ENCODE results near the gene YPEL1.

YPEL1 gene

DNA sequence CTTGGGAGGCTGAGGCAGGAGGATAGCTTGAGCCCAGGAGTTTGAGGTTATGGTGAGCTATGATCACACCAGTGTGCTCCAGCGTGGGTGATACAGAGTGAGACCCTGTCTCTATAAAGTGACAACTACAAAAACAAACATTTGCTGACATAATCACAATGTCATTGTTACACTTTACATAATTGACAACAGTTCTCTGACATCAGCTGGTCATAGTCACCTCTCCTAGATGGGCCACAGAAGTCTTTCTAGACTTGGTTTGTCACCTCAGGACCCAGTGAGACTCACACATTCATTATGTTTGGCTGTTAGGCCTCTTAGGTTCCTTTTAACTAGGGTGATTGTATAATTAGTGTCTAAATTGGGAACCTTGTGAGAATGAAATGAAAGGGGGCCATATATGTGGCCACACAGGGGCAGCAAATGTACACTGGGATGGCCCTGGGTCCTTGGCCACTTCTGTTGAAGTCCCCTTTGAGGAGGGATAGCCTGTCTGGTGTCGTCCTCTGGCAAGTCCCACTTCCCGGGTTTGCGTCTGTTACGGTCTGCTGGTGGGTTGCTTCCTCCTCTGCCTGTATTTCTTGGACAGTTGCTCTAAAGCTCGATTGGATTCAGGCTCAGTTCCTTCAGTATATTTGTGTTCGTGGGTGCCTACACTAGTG lies 75.6 kb downstream of the YPEL1 start:
- no peak for DNase-seq (ENCODE audit: low read depth)
- H3K27me3 ChIP-seq (replicated peaks; ENCODE audit: control insufficient read depth, insufficient read depth, low read length) = peaks cover 18% of the 10 kb centered on the region
- H3K9ac ChIP-seq (ENCODE audit: low read length) = no peak overlapping the region
- no peak overlapping the region for H3K4me3 ChIP-seq (ENCODE audit: low read length)
- H3K36me3 ChIP-seq (ENCODE audit: control insufficient read depth, insufficient read depth, low read length, severe bottlenecking) = no peaks in the 10 kb centered on the region
- H3K9me3 ChIP-seq (ENCODE audit: control insufficient read depth, low read length) = no peaks in the 10 kb centered on the region
- H3K4me1 ChIP-seq (ENCODE audit: control insufficient read depth, insufficient read depth, low read length) = no peaks in the 10 kb centered on the region

DNA sequence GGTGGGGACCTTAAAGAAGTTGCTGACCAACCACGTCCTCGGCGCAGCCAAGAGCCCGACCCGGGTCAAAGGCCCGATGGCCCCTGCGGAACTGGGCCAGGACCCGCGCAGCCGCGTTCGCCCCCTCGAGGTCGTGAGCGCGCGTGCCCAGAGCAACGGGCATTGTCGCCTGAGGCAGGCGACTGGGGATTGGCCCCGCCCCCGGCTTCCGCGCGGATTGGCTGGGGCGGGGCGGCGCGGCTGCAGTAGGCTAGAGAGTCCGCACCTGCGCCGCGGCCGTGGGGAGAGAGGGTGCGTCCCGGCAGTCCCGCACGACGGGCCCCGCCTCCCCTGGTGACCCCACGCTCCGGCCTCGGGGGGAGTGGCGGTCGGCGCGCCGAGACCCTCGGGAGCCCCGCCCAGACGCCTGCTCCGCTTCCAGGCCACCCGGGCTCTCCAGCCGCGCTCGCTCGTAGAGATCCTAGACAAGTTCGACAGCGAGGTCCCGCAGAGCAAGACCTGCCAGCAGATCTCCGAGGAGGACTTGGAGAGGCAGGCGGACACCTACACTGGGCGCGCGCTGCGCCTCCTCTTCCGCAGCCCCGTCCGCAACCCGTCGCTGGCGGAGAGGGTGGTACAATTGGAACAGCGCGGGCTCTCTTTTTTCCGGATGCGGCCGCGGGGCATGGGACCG lies 78.1 kb downstream of the YPEL1 start:
- H3K4me3 ChIP-seq (ENCODE audit: low read length) = peak overlapping the region; percentile 72
- no peak overlapping the region for H3K9ac ChIP-seq (ENCODE audit: low read length)
- H3K4me1 ChIP-seq (ENCODE audit: control insufficient read depth, insufficient read depth, low read length) = peaks cover 3% of the 10 kb centered on the region
- no peaks in the 10 kb centered on the region for H3K36me3 ChIP-seq (ENCODE audit: control insufficient read depth, insufficient read depth, low read length, severe bottlenecking)
- peak; percentile 71 for DNase-seq (ENCODE audit: low read depth)
- H3K27me3 ChIP-seq (replicated peaks; ENCODE audit: control insufficient read depth, insufficient read depth, low read length) = peaks cover 18% of the 10 kb centered on the region
- no peaks in the 10 kb centered on the region for H3K9me3 ChIP-seq (ENCODE audit: control insufficient read depth, low read length)

DNA sequence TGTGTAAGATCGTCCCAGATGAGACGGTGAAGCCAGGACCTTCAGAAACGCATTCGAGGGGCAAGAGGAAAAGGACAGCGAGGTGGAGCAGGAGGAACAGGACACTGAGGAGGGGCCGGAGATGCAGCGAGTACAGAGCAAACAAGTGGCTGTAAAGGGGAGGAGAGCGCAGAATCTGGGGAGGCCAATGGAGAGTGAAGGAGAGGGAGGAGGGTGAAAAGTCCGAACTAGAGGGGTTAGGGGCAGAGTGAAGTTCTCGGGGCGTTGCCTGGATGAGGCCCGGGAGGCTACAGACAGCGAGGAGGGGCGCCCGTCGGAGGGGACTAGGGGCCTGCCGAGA lies 78.6 kb downstream of the YPEL1 start:
- Histone ChIP-seq H3K9ac (ENCODE audit: low read length) (no peak overlapping the region), H3K9me3 (ENCODE audit: control insufficient read depth, low read length) (no peaks in the 10 kb centered on the region), H3K27me3 (replicated peaks; ENCODE audit: control insufficient read depth, insufficient read depth, low read length) (peaks cover 18% of the 10 kb centered on the region), H3K4me1 (ENCODE audit: control insufficient read depth, insufficient read depth, low read length) (peaks cover 4% of the 10 kb centered on the region), H3K4me3 (ENCODE audit: low read length) (peak overlapping the region; percentile 72), H3K36me3 (ENCODE audit: control insufficient read depth, insufficient read depth, low read length, severe bottlenecking) (no peaks in the 10 kb centered on the region)
- no peak for DNase-seq (ENCODE audit: low read depth)

DNA sequence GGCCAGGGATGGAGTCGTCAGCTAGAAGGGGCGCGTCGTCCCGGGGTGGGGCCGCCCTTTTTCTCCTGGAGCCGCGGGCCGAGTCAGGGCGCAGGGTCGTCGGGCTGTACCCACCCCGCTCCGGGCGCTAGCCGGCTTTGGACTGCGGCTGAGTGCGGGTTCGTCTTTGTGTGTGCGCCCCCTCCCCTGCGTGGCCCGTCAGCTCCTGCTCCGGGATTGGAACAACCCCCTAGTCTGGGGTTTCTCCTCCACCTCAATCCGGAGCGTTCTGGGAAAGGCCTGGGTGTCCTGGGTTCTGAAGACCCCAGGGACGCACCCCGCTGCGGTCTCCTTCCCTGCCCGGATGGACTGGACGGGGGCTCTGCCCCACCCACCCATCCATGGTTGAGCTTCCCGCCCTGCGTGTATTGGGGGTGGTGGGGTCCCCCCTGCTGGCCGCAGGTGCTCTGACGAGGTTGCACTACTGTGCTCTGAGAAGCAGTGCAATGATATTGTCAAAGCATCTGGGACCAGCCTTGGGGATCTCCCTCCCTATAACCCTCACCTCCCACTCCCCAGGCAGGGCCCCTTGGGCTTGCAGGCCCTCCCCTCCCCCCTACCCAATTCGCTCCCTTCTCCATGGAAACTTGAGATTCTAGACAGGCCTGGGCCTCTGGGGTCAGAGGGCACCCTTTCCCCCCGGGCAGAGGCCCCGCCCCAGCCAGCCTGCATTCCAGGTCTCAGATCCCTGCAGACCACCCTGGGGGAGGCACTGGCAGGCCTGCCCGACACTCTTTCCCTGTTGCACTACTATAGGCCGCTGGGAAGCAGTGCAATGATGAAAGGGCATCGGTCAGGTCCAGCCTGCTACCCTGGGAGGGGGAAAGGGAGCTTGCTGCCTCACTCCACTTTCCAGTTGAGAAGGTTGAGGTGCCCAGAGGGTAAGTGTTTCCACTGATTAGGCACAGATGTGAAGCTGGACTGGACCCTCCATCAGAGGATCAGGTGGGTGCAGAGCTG lies 82.7 kb downstream of the YPEL1 start:
- no peaks in the 10 kb centered on the region for H3K9me3 ChIP-seq (ENCODE audit: control insufficient read depth, low read length)
- H3K36me3 ChIP-seq (ENCODE audit: control insufficient read depth, insufficient read depth, low read length, severe bottlenecking) = peaks cover 3% of the 10 kb centered on the region
- peak overlapping the region; percentile 81 for H3K9ac ChIP-seq (ENCODE audit: low read length)
- H3K4me1 ChIP-seq (ENCODE audit: control insufficient read depth, insufficient read depth, low read length) = peaks cover 12% of the 10 kb centered on the region
- H3K4me3 ChIP-seq (ENCODE audit: low read length) = peak overlapping the region; percentile 82
- H3K27me3 ChIP-seq (replicated peaks; ENCODE audit: control insufficient read depth, insufficient read depth, low read length) = no peaks in the 10 kb centered on the region
- DNase-seq (ENCODE audit: low read depth) = no peak

DNA sequence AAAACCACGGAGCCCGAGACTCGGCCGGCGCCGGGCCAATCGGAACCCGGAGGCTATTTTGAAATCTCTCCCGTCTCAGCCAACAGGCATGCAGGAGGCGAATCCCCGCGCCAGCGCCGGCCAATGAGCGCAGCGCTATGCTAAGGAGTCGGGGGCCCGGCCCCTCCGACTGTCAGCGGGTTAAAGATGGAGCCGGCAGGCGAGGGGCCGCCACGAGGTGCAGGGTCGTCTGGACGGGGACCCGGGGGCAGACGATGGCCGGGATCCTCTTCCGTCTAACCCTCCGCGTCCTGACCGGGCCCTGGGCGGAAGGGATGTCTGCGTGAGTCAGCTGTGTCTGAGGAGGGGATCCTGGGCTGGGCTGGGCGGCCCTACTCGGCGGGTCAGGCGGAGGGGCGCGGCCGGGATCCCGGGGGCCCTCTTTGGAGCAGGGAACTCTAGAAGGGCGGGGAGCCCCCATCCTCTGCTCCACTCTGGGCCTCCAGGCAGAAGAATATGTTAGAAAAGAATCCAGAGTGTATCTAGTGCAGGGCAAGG lies 83.5 kb downstream of the YPEL1 start:
- Histone ChIP-seq H3K9ac (ENCODE audit: low read length) (peak overlapping the region; percentile 81), H3K27me3 (replicated peaks; ENCODE audit: control insufficient read depth, insufficient read depth, low read length) (no peaks in the 10 kb centered on the region), H3K4me1 (ENCODE audit: control insufficient read depth, insufficient read depth, low read length) (peaks cover 12% of the 10 kb centered on the region), H3K9me3 (ENCODE audit: control insufficient read depth, low read length) (no peaks in the 10 kb centered on the region), H3K4me3 (ENCODE audit: low read length) (peak overlapping the region; percentile 82), H3K36me3 (ENCODE audit: control insufficient read depth, insufficient read depth, low read length, severe bottlenecking) (peaks cover 3% of the 10 kb centered on the region)
- DNase-seq (ENCODE audit: low read depth) = peak; percentile 97

DNA sequence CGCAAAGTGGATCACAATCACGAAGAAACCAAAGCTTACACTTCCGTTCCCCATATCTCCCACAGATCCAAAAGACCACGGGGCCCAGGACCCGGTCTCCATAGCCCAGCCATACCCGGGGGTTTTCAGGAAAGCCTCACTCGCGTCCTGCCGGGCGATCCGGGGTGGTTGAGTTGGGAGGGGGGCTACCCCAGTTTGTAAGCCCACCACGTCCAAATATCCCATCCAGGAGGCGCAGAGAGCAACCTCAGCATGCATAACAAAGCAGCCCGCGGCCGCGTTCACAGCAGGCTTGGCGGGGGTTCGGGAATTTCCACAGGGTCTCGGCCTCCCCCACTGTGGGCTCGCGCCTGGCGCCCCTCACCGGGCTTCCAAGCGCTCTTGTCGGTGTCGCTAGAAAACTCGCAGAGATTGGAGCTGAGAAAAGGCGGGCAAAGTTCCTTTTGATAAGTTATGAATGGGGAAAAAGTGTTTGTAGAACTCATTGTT lies 84.0 kb downstream of the YPEL1 start:
- Histone ChIP-seq H3K4me3 (ENCODE audit: low read length) (peak overlapping the region; percentile 82), H3K9ac (ENCODE audit: low read length) (peak overlapping the region; percentile 81), H3K9me3 (ENCODE audit: control insufficient read depth, low read length) (no peaks in the 10 kb centered on the region), H3K36me3 (ENCODE audit: control insufficient read depth, insufficient read depth, low read length, severe bottlenecking) (peaks cover 3% of the 10 kb centered on the region), H3K27me3 (replicated peaks; ENCODE audit: control insufficient read depth, insufficient read depth, low read length) (no peaks in the 10 kb centered on the region), H3K4me1 (ENCODE audit: control insufficient read depth, insufficient read depth, low read length) (peaks cover 12% of the 10 kb centered on the region)
- DNase-seq (ENCODE audit: low read depth) = no peak

DNA sequence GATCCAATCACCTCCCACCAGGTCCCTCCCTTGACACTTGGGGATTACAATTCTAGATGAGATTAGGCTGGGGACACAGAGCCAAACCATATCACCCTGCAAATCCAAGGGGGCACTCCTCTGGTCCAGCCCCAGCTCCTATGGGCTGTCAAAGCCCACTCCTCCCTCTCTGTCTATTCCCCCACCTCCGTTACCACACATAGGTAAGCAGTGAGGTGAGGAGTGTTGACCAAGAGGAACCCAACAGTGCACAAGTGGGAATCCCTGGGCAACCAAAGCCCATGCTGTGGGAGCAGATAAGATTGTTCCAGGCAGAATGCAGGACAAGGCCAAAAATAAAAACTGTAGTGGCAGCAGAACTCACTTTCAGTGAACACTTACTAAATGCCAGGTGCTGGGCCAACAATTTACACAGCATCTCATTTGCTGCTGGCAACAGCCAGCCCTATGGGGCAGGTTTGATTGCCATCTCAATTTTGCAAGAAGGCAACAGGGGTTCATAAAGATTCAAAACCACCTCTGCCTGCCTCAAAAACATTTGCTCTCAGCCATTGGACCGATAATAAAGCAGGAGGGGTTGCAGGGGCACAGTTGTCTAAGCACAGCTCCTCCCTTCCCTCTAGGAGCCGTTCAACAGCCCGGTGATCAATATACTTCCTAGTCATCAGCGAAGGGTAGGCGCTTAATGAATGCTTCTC lies 84.6 kb downstream of the YPEL1 start:
- H3K4me1 ChIP-seq (ENCODE audit: control insufficient read depth, insufficient read depth, low read length) = peaks cover 12% of the 10 kb centered on the region
- H3K9ac ChIP-seq (ENCODE audit: low read length) = peak overlapping the region; percentile 81
- no peak for DNase-seq (ENCODE audit: low read depth)
- no peaks in the 10 kb centered on the region for H3K27me3 ChIP-seq (replicated peaks; ENCODE audit: control insufficient read depth, insufficient read depth, low read length)
- H3K9me3 ChIP-seq (ENCODE audit: control insufficient read depth, low read length) = no peaks in the 10 kb centered on the region
- H3K4me3 ChIP-seq (ENCODE audit: low read length) = peak overlapping the region; percentile 82
- H3K36me3 ChIP-seq (ENCODE audit: control insufficient read depth, insufficient read depth, low read length, severe bottlenecking) = peaks cover 3% of the 10 kb centered on the region

DNA sequence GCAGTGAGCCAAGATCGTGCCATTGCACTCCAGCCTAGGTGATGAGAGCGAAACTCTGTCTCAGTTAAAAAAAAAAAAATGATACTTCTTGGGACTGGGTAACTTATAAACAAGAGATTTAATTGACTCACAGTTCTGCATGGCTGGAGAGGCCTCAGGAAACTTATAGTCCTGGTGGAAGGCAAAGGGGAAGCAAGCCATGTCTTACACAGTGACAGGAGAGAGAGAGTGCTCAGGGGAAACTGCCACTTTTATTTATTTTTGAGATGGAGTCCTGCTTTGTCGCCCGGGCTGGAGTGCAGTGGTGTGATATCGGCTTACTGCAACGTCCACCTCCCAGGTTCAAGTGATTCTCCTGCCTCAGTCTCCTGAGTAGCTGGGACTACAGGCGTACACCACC lies 85.3 kb downstream of the YPEL1 start:
- no peaks in the 10 kb centered on the region for H3K9me3 ChIP-seq (ENCODE audit: control insufficient read depth, low read length)
- DNase-seq (ENCODE audit: low read depth) = no peak
- H3K4me3 ChIP-seq (ENCODE audit: low read length) = no peak overlapping the region
- peaks cover 3% of the 10 kb centered on the region for H3K36me3 ChIP-seq (ENCODE audit: control insufficient read depth, insufficient read depth, low read length, severe bottlenecking)
- no peak overlapping the region for H3K9ac ChIP-seq (ENCODE audit: low read length)
- H3K27me3 ChIP-seq (replicated peaks; ENCODE audit: control insufficient read depth, insufficient read depth, low read length) = no peaks in the 10 kb centered on the region
- H3K4me1 ChIP-seq (ENCODE audit: control insufficient read depth, insufficient read depth, low read length) = peaks cover 12% of the 10 kb centered on the region

All from adipocyte (in vitro differentiated cells).